Stimulated activated CD8-positive, alpha-beta memory T cell treated with anti-CD3 and anti-CD28 coated beads, Interleukin-15, amount 100 ng/mL, for 4 hours (primary cell): ENCODE data around the gene PTGER2.

Experiments
- DNase-seq, 2 donors: peaks; one replicate each; pipeline ENCODE4 v3.0.0-alpha.2; 2020; ENCODE audit warnings: low read depth in 2 of 2

Gene PTGER2

GRCh38 chr14:52305014-52305413 lies 9.1 kb upstream of the PTGER2 start:
- DNase-seq, result no peak

- DNase-seq, result no peak
Measured at GRCh38 chr14:52307376-52307775, 6.7 kb upstream of the PTGER2 start.

- no peak for DNase-seq
Measured at GRCh38 chr14:52307905-52308304, 6.2 kb upstream of the PTGER2 start.

- DNase-seq, result no peak
Measured at GRCh38 chr14:52310541-52310940, 3.6 kb upstream of the PTGER2 start.

- DNase-seq, result no peak
Measured at GRCh38 chr14:52312931-52313355, 1.2 kb upstream of the PTGER2 start.

GRCh38 chr14:52313462-52313861 lies 650 bp upstream of the PTGER2 start:
- DNase-seq, result no peak

GRCh38 chr14:52314595-52315354 lies 663 bp downstream of the PTGER2 start:
- peak; percentile 10 to 19 for DNase-seq

- no peak for DNase-seq
Measured at GRCh38 chr14:52315355-52315718, 1.2 kb downstream of the PTGER2 start.

GRCh38 chr14:52318062-52318461 lies 4.0 kb downstream of the PTGER2 start:
- DNase-seq, result no peak

- no peak for DNase-seq
Measured at GRCh38 chr14:52318826-52319645, 4.9 kb downstream of the PTGER2 start.

GRCh38 chr14:52319919-52320318 lies 5.8 kb downstream of the PTGER2 start:
- no peak for DNase-seq

- DNase-seq, result no peak
Measured at GRCh38 chr14:52325126-52325525, 11.0 kb downstream of the PTGER2 start.

- no peak for DNase-seq
Measured at GRCh38 chr14:52325630-52326029, 11.5 kb downstream of the PTGER2 start.

GRCh38 chr14:52327374-52328226 lies 13.5 kb downstream of the PTGER2 start:
- DNase-seq, result no peak

- DNase-seq, result no peak
Measured at GRCh38 chr14:52328276-52328675, 14.2 kb downstream of the PTGER2 start.

- no peak for DNase-seq
Measured at GRCh38 chr14:52329678-52330369, 15.7 kb downstream of the PTGER2 start.

- DNase-seq, result no peak
Measured at GRCh38 chr14:52332269-52332668, 18.2 kb downstream of the PTGER2 start.

- no peak for DNase-seq
Measured at GRCh38 chr14:52333108-52333507, 19.0 kb downstream of the PTGER2 start.

- no peak for DNase-seq
Measured at GRCh38 chr14:52333823-52334657, 19.9 kb downstream of the PTGER2 start.

GRCh38 chr14:52336241-52336640 lies 22.1 kb downstream of the PTGER2 start:
- DNase-seq, result no peak
